IMR-90 (cell line): Measurements from ENCODE around the gene ZFYVE28. TPM values are rescaled to one million over a fixed set of nuclear protein-coding genes. Genes with fewer than 3 reads are reported as not detected.
A peak's percentile ranks its signal among the peaks of the same experiment; 100 is the strongest.

ENCODE experiments used
- ATAC-seq: fragments of 200-7000 bp; cut with Tn5 transposase; 2 replicates; pipeline ENCODE4 v1.9.1; 2020; ENCODE audit warnings: low read depth, mild to moderate bottlenecking, moderate library complexity
- BruUV-seq: library from RNA; stranded (reverse); fragments of 400-500 nt; replicated peaks from 2 replicates; lab custom pipeline; 2021; lab: Mats Ljungman, UMichigan
- CTCF ChIA-PET: fragments of 300-600 bp; formaldehyde crosslinking; extraction: SDS; loops from one replicate; lab custom pipeline; 2021; ENCODE audit warnings: antibody characterized with exemption; lab: Yijun Ruan, JAX
- POLR2A ChIA-PET: fragments of 300-600 bp; sonication (Branson Sonifier 250); formaldehyde crosslinking; loops from one replicate; lab custom pipeline; 2022; ENCODE audit warnings: antibody characterized with exemption; ENCODE audit not compliant: unreplicated experiment; lab: Charles Lee
- DNase-seq: peaks from one replicate; pipeline ENCODE4 v3.0.0; 2013
- H2AFZ ChIP-seq: replicated peaks from 2 replicates; pipeline ENCODE3; 2013; ENCODE audit warnings: low read length, mild to moderate bottlenecking; ENCODE audit not compliant: poor library complexity
- H2AK5ac ChIP-seq: 2 replicates; pipeline ENCODE4 v1.6.1; 2013; ENCODE audit warnings: low read depth, low read length, inconsistent platforms
- H2AK9ac ChIP-seq: replicated peaks from 2 replicates; pipeline ENCODE3; 2013; ENCODE audit warnings: mild to moderate bottlenecking, low read depth, low read length, moderate library complexity; ENCODE audit not compliant: poor library complexity
- H2BK120ac ChIP-seq: 2 replicates; pipeline ENCODE4 v1.6.1; 2013; ENCODE audit warnings: low read depth, low read length, inconsistent platforms
- H2BK15ac ChIP-seq: 3 replicates; pipeline ENCODE4 v1.6.1; 2013; ENCODE audit warnings: low read depth, low read length, inconsistent platforms
- H2BK20ac ChIP-seq: 2 replicates; pipeline ENCODE4 v1.6.1; 2013; ENCODE audit warnings: low read depth, mild to moderate bottlenecking, inconsistent platforms, low read length, moderate library complexity
- H2BK5ac ChIP-seq: 2 replicates; pipeline ENCODE4 v1.6.1; 2013; ENCODE audit warnings: mild to moderate bottlenecking, low read depth, low read length, inconsistent platforms; ENCODE audit not compliant: poor library complexity, severe bottlenecking
- H3K14ac ChIP-seq: replicated peaks from 2 replicates; pipeline ENCODE4 v1.6.1; 2013; ENCODE audit warnings: low read depth, low read length, inconsistent platforms
- H3K18ac ChIP-seq: 2 replicates; pipeline ENCODE4 v1.6.1; 2013; ENCODE audit warnings: low read depth, low read length, control low read depth
- H3K23ac ChIP-seq: 2 replicates; pipeline ENCODE4 v1.6.1; 2013; ENCODE audit warnings: low read depth, low read length, inconsistent platforms
- H3K27ac ChIP-seq: 2 replicates; pipeline ENCODE4 v1.5.1; 2013; ENCODE audit warnings: mild to moderate bottlenecking, control low read depth, low read length; ENCODE audit not compliant: insufficient read depth
- H3K27me3 ChIP-seq: 2 replicates; pipeline ENCODE4 v1.6.1; 2013; ENCODE audit warnings: low read length; ENCODE audit not compliant: control insufficient read depth, insufficient read depth
- H3K36me3 ChIP-seq: 2 replicates; pipeline ENCODE4 v1.6.1; 2013; ENCODE audit warnings: low read length, mixed read lengths; ENCODE audit not compliant: control insufficient read depth, insufficient read depth
- H3K4ac ChIP-seq: 2 replicates; pipeline ENCODE4 v1.6.1; 2013; ENCODE audit warnings: low read depth, low read length, inconsistent platforms
- H3K4me1 ChIP-seq: 2 replicates; pipeline ENCODE4 v1.6.1; 2013; ENCODE audit warnings: low read length, mixed read lengths; ENCODE audit not compliant: control insufficient read depth, insufficient read depth
- H3K4me2 ChIP-seq: 2 replicates; pipeline ENCODE4 v1.6.1; 2013; ENCODE audit warnings: low read depth, mild to moderate bottlenecking, control low read depth, low read length, moderate library complexity
- H3K4me3 ChIP-seq: 2 replicates; pipeline ENCODE4 v1.5.1; 2013; ENCODE audit warnings: low read depth, mild to moderate bottlenecking, control low read depth, low read length, moderate library complexity; ENCODE audit not compliant: insufficient read depth
- H3K56ac ChIP-seq: 2 replicates; pipeline ENCODE4 v1.6.1; 2013; ENCODE audit warnings: low read length, inconsistent platforms; ENCODE audit not compliant: insufficient read depth; ENCODE audit errors: extremely low read depth
- H3K79me1 ChIP-seq, 2 experiments: 2 replicates each; pipeline ENCODE4 v1.6.1; 2013; ENCODE audit warnings: low read length in 2 of 2, inconsistent platforms in 1 of 2, low read depth in 1 of 2
- H3K9ac ChIP-seq: 2 replicates; pipeline ENCODE4 v1.6.1; 2013; ENCODE audit warnings: low read depth, low read length, control low read depth
- H3K9me1 ChIP-seq: 2 replicates; pipeline ENCODE4 v1.6.1; 2013; ENCODE audit warnings: low read length, inconsistent platforms; ENCODE audit not compliant: insufficient read depth
- H3K9me3 ChIP-seq: 2 replicates; pipeline ENCODE4 v1.6.1; 2013; ENCODE audit warnings: low read length; ENCODE audit not compliant: control insufficient read depth, insufficient read depth
- H4K20me1 ChIP-seq: 2 replicates; pipeline ENCODE4 v1.6.1; 2013; ENCODE audit warnings: low read length, inconsistent platforms; ENCODE audit not compliant: insufficient read depth
- H4K5ac ChIP-seq: 2 replicates; pipeline ENCODE4 v1.6.1; 2013; ENCODE audit warnings: mild to moderate bottlenecking, low read depth, low read length, control low read depth
- H4K8ac ChIP-seq, 2 experiments: 2 replicates each; pipeline ENCODE4 v1.6.1; 2013; ENCODE audit warnings: low read depth in 2 of 2, low read length in 2 of 2, control low read depth in 1 of 2, inconsistent platforms in 1 of 2
- H4K91ac ChIP-seq: 2 replicates; pipeline ENCODE4 v1.6.1; 2013; ENCODE audit warnings: low read depth, low read length, inconsistent platforms; ENCODE audit not compliant: insufficient read depth
- BHLHE40 ChIP-seq: fragments of 150-350 bp; IDR thresholded peaks from 2 replicates; pipeline ENCODE4 v1.6.1; 2016; ENCODE audit warnings: mild to moderate bottlenecking, low read depth, low read length
- CEBPB ChIP-seq: IDR thresholded peaks from 2 replicates; pipeline ENCODE4 v1.6.1; 2012; ENCODE audit warnings: low read depth, low read length, improper control_type of control experiment
- MAZ ChIP-seq: IDR thresholded peaks from 2 replicates; pipeline ENCODE4 v1.6.1; 2012; ENCODE audit warnings: low read depth, mild to moderate bottlenecking, low read length, improper control_type of control experiment, moderate library complexity, borderline replicate concordance
- MXI1 ChIP-seq: IDR thresholded peaks from 2 replicates; pipeline ENCODE4 v1.6.1; 2012; ENCODE audit warnings: low read depth, mild to moderate bottlenecking, low read length, moderate library complexity, borderline replicate concordance
- POLR2A ChIP-seq: IDR thresholded peaks from 2 replicates; pipeline ENCODE4 v1.6.1; 2012; ENCODE audit warnings: mild to moderate bottlenecking, low read depth, low read length
- WGBS, 2 experiments: methylation state at CpG; one replicate each; pipeline versions ENCODE4 v1.1.5 to v1.1.7; 2013; ENCODE audit warnings: missing lambda C conversion rate in 2 of 2; ENCODE audit not compliant: insufficient read length in 1 of 2; ENCODE audit errors: extremely low coverage in 2 of 2; 5-methylcytosine and 5-hydroxymethylcytosine counted together
- dilution Hi-C: fragments of 300-500 bp; cut with HindIII; formaldehyde crosslinking; loops from one replicate; pipeline ENCODE4 v1.14.3; 2018; ENCODE audit warnings: low sequenced_read_pairs; ENCODE audit not compliant: unreplicated experiment
- in situ Hi-C: fragments of 300-500 bp; cut with MboI; formaldehyde crosslinking; loops from 3 replicates; pipeline ENCODE4 v1.14.3; 2019; ENCODE audit warnings: low sequenced_read_pairs, inconsistent platforms, mixed read lengths
- intact Hi-C: fragments of 100-400 bp; cut with micrococcal nuclease; formaldehyde crosslinking; loops from 2 replicates; pipeline ENCODE4 v1.10.0; 2022
- polyA plus RNA-seq, 3 experiments: library from polyadenylated mRNA; depleted of rRNA; stranded (reverse); fragments of >200 nt; gene quantifications; 2 replicates each; pipeline ENCODE4 v1.2.3, GENCODE V29; 2012; ENCODE audit warnings: low replicate concordance in 1 of 3
- total RNA-seq: library from RNA; depleted of rRNA; stranded (reverse); fragments of >200 nt; gene quantifications from 2 replicates; pipeline ENCODE4 v1.2.3, GENCODE V29; 2012
- TF ChIP-seq, protein P1 (sequence below): fragments of 150-350 bp; IDR thresholded peaks from 2 replicates; pipeline ENCODE4 v1.6.1; 2016; ENCODE audit warnings: low read depth, mild to moderate bottlenecking, low read length, moderate library complexity, borderline replicate concordance

ZFYVE28 gene
- total and polyA plus RNA-seq, 2 of the 4 experiments (the other 2 are of a cell fraction): 0.36 to 1.2 TPM

DNA sequence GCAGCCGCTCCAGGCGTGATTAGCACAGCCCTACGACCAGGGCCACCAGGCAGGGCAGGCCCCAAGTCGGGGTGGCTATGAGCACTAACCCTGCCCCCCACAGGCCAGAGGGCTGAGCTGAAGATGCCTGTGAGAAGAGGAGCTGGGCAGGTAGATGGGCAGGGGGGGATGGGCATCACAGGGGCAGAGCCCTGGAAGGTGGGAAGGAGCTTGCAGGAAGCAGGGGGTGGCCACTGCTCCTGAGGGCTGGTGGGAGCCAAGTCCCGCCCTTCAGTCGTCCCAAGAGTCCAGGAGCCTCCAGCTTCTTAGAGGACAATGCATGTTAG lies 149.3 kb downstream of the ZFYVE28 start:
- no peaks in the 10 kb centered on the region for H3K9me3 ChIP-seq
- H3K27ac ChIP-seq: no peak overlapping the region
- in situ Hi-C loops (no loop called here), dilution Hi-C loops (no loop called here), intact Hi-C loops (loop anchor here (10.0 kb wide), 1 partner anchor 146 kb away; the partner anchor contains the start of genes CFAP99 and ZFYVE28)
- ChIA-PET CTCF (no interaction called here), POLR2A (no interaction called here)
- H2BK120ac ChIP-seq: no peak overlapping the region
- no peak overlapping the region for H2BK5ac ChIP-seq
- H3K4ac ChIP-seq: no peak overlapping the region
- TF ChIP-seq, protein P1, sequence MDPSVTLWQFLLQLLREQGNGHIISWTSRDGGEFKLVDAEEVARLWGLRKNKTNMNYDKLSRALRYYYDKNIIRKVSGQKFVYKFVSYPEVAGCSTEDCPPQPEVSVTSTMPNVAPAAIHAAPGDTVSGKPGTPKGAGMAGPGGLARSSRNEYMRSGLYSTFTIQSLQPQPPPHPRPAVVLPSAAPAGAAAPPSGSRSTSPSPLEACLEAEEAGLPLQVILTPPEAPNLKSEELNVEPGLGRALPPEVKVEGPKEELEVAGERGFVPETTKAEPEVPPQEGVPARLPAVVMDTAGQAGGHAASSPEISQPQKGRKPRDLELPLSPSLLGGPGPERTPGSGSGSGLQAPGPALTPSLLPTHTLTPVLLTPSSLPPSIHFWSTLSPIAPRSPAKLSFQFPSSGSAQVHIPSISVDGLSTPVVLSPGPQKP: no peak
- TF ChIP-seq MAZ (no peak), POLR2A (no peak), MXI1 (no peak), CEBPB (no peak), BHLHE40 (no peak)
- peaks cover 2% of the 10 kb centered on the region; the same call in 1 of the 2 replicates for H3K27me3 ChIP-seq
- H2AFZ ChIP-seq: peak overlapping the region; percentile 29
- H2AK9ac ChIP-seq: no peak overlapping the region
- H3K4me1 ChIP-seq: peaks cover 3% of the 10 kb centered on the region; the same call in 1 of the 2 replicates
- ATAC-seq: no peak
- H2BK15ac ChIP-seq: no peak overlapping the region
- no peaks in the 10 kb centered on the region for H4K20me1 ChIP-seq
- H4K8ac ChIP-seq: no peak overlapping the region
- no TSS peak for BruUV-seq
- no peaks in the 10 kb centered on the region for H3K9me1 ChIP-seq
- no peak overlapping the region for H2BK20ac ChIP-seq
- H3K9ac ChIP-seq: no peak overlapping the region
- H3K4me3 ChIP-seq: no peak overlapping the region
- H4K5ac ChIP-seq: no peak overlapping the region
- H3K4me2 ChIP-seq: no peak overlapping the region
- no peak overlapping the region for H2AK5ac ChIP-seq
- no peak overlapping the region for H3K14ac ChIP-seq
- no peak for DNase-seq
- H3K23ac ChIP-seq: no peak overlapping the region
- no peak overlapping the region for H3K56ac ChIP-seq
- no peaks in the 10 kb centered on the region for H3K36me3 ChIP-seq
- WGBS, 2 experiments: no CpG with 5 or more reads among the region's 6 CpGs
- no peak overlapping the region for H4K91ac ChIP-seq
- no peak overlapping the region for H3K18ac ChIP-seq
- no peaks in the 10 kb centered on the region for H3K79me1 ChIP-seq
